ENCODE data around the gene ICE2.

- TF ChIP-seq CTCF (IDR thresholded peaks at IDR 0.05; ENCODE audit: insufficient read depth, low read length, poor library complexity, severe bottlenecking) (no peak), EZH2phosphoT487 (conservative IDR thresholded peaks at IDR 0.05; ENCODE audit: low read length) (no peak)
These were observed 54.9 kb downstream of the ICE2 start for GRCh38 chr15:60424006-60424405.

Data from SU-DHL-6 (cell line).